Thoracic aorta (tissue), 2 donors: ENCODE data around the gene FPR2. TPM values are rescaled to one million over a fixed set of nuclear protein-coding genes. Genes with fewer than 3 reads are reported as not detected.
"Not testable (repeated sequence)": the region's sequence is repeated elsewhere in the genome, so short reads cannot be mapped to it uniquely, and the experiment has no call there.

Experiments used
- ATAC-seq: fragments of 150-250 bp; one replicate; pipeline ENCODE4 v1.8.0; 2017; ENCODE audit warnings: low read depth; ENCODE audit not compliant: insufficient number of reproducible peaks, low FRiP score
- DNase-seq: peaks from one replicate; pipeline ENCODE4 v3.0.0-alpha.2; 2020; ENCODE audit warnings: low spot score
- H3K27ac ChIP-seq, 2 donors: fragments of 200-600 bp; sonication (generic); 1 replicate in 1 of 2; 2 replicates in 1 of 2; pipeline ENCODE4 v1.5.1; 2016; ENCODE audit warnings: mild to moderate bottlenecking in 2 of 2, moderate library complexity in 2 of 2
- H3K27me3 ChIP-seq: fragments of 200-600 bp; sonication (generic); replicated peaks from 2 replicates; pipeline ENCODE4 v1.6.0; 2016; ENCODE audit warnings: mild to moderate bottlenecking; ENCODE audit not compliant: insufficient read depth
- H3K36me3 ChIP-seq: fragments of 200-600 bp; sonication (generic); one replicate; pipeline ENCODE4 v1.5.1; 2016
- H3K4me1 ChIP-seq, 2 donors: fragments of 200-600 bp; sonication (generic); 1 replicate in 1 of 2; 2 replicates in 1 of 2; pipeline versions ENCODE4 v1.5.1 to v1.6.0; 2016; ENCODE audit warnings: low read depth in 2 of 2, mild to moderate bottlenecking in 1 of 2; ENCODE audit not compliant: control insufficient read depth in 1 of 2
- H3K4me3 ChIP-seq: fragments of 200-600 bp; sonication (generic); 2 replicates; pipeline ENCODE4 v1.5.1; 2016; ENCODE audit warnings: mild to moderate bottlenecking
- H3K9me3 ChIP-seq: fragments of 200-600 bp; sonication (generic); 2 replicates; pipeline ENCODE4 v1.5.1; 2016
- total RNA-seq, 2 donors: library from RNA; depleted of rRNA; stranded (reverse); fragments of >200 nt; gene quantifications; one replicate each; pipeline versions ENCODE4 v1.1.0 to v1.2.3, GENCODE V29; 2016
- TF ChIP-seq, protein P1 (sequence below): fragments of 200-600 bp; sonication (generic); IDR thresholded peaks from one replicate; pipeline ENCODE4 v1.5.1; 2019; ENCODE audit warnings: antibody characterized with exemption

The FPR2 gene
- total RNA-seq, 2 donors from 2014 or later, result 2.2 to 5.9 TPM

DNA sequence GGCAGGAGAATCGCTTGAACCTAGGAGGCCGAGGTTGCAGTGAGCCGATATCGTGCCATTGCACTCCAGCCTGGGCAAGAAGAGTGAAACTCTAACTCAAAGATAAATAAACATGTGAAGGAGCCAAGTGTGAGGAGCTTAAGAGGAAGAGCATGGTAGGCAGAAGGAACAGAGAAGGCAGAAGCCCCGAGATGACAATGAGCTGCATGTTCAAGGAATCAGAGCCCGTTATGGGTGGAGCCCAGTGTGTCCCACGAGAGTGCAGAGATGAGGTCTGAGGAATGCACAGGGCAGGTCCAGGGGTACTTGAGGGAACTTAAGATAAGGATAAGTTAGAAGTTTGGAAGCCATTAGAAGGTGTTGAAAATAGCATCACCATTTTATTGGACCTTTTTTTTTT, 716 bp downstream of the FPR2 start:
- TF ChIP-seq, protein P1, sequence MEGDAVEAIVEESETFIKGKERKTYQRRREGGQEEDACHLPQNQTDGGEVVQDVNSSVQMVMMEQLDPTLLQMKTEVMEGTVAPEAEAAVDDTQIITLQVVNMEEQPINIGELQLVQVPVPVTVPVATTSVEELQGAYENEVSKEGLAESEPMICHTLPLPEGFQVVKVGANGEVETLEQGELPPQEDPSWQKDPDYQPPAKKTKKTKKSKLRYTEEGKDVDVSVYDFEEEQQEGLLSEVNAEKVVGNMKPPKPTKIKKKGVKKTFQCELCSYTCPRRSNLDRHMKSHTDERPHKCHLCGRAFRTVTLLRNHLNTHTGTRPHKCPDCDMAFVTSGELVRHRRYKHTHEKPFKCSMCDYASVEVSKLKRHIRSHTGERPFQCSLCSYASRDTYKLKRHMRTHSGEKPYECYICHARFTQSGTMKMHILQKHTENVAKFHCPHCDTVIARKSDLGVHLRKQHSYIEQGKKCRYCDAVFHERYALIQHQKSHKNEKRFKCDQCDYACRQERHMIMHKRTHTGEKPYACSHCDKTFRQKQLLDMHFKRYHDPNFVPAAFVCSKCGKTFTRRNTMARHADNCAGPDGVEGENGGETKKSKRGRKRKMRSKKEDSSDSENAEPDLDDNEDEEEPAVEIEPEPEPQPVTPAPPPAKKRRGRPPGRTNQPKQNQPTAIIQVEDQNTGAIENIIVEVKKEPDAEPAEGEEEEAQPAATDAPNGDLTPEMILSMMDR, result no peak
- Histone ChIP-seq H3K27me3 (no peaks in the 10 kb centered on the region), H3K4me1 (no peaks in the 10 kb centered on the region), H3K4me3 (no peak overlapping the region), H3K36me3 (no peaks in the 10 kb centered on the region), H3K9me3 (no peaks in the 10 kb centered on the region), H3K27ac (no peak overlapping the region)
- ATAC-seq (no peak), DNase-seq (no peak)

DNA sequence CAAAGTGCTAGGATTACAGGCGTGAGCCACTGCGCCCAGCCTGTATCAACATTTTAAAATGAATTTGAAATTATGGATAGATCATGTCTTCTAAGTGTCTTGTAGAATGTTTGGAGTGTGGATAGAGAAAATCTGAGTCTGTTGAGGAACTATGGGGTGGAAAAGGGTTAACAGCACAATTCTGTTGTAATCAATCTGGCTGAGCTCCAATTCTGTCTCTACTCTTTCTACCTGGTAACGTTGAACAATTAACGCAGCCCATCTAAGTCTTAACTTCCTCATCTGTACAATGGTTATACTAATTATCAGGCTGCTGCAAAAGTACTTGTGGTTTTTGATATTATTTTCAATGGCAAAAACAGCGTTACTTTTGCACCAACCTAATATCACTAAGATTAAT, 4.1 kb downstream of the FPR2 start:
- no peak overlapping the region for H3K4me3 ChIP-seq
- H3K4me1 ChIP-seq, result no peaks in the 10 kb centered on the region
- H3K27ac ChIP-seq, result no peak overlapping the region
- TF ChIP-seq, protein P1, result no peak
- no peaks in the 10 kb centered on the region for H3K9me3 ChIP-seq
- DNase-seq (no peak), ATAC-seq (no peak)
- no peaks in the 10 kb centered on the region for H3K27me3 ChIP-seq
- no peaks in the 10 kb centered on the region for H3K36me3 ChIP-seq

DNA sequence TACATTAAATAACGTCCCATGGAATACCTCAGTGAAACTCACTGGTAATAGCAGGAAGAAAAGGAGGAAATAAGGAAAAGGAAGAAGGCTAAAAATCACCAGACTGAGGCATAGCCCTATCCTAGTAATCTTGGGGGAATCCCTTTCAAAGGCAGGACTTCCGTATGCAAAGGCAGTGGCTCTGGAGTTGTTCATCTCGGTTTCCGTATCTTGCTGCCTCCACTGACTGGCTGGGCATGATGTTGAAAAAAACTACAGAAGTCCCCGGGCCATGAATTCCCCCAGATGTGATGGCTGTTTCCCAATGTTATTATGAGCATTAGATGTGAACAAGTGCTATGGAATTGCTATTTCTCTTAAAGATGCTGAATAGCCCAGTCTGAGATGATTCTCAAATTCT, 5.5 kb downstream of the FPR2 start:
- Histone ChIP-seq H3K4me3 (no peak overlapping the region), H3K4me1 (no peaks in the 10 kb centered on the region), H3K27me3 (no peaks in the 10 kb centered on the region), H3K27ac (no peak overlapping the region), H3K9me3 (no peaks in the 10 kb centered on the region), H3K36me3 (no peaks in the 10 kb centered on the region)
- DNase-seq (no peak), ATAC-seq (no peak)
- TF ChIP-seq, protein P1, result no peak

DNA sequence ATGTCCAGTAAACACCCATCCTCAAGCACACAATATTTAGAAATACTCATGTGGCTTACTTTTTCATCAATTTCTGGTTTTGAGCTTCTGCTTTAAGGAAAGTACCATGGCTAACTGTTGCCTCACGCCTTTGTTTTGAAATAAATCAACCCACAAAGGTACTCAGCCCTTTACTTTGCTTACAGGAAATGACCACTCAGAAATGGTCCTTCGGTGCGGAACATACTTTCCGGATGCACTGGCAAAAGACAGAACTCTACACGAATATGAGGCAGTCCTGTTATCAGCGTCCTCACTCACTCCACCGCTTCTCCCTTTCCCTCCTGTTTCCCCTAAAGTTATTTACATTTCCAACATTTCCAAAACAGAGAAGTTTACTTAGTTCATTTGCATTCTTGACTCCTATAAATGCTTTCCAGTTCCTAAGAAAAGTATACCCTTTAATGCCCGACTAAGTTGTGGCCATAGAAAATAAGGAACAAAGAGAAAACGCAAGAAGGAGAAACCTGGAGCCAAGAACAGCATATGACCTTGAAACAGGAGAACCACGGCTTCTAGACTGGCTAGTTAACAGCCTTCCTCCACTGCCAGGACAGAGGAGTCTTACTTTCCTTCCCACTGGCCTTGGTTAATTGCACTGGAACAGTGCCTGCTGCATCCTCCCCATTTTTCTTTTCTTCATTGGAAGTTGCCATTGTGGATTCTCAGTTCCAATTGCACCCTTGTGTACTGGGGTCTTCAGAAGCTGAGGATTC, 10.6 kb downstream of the FPR2 start:
- TF ChIP-seq, protein P1, result no peak
- ATAC-seq, result no peak
- Histone ChIP-seq H3K27ac (no peak overlapping the region), H3K4me3 (no peak overlapping the region), H3K36me3 (no peaks in the 10 kb centered on the region), H3K4me1 (no peaks in the 10 kb centered on the region), H3K9me3 (no peaks in the 10 kb centered on the region), H3K27me3 (no peaks in the 10 kb centered on the region)
- no peak for DNase-seq

DNA sequence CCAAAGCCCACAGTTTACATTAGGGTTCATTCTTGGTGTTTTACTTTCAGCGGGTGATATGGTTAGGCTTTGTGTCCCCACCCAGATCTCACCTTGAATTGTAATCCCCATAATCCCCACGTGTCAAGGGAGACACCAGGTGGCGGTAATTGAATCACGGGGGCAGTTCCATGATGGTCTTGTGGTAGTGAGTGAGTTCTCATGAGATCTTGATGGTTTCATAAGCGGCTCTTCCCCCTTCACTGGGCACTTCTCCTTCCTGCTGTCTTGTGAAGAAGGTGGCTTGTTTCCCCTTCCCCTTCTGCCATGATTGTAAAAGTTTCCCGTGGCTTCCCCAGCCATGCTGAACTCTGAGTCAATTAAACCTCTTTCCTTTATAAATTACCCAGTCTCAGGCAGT, 12.0 kb downstream of the FPR2 start:
- no peak overlapping the region for H3K4me3 ChIP-seq

DNA sequence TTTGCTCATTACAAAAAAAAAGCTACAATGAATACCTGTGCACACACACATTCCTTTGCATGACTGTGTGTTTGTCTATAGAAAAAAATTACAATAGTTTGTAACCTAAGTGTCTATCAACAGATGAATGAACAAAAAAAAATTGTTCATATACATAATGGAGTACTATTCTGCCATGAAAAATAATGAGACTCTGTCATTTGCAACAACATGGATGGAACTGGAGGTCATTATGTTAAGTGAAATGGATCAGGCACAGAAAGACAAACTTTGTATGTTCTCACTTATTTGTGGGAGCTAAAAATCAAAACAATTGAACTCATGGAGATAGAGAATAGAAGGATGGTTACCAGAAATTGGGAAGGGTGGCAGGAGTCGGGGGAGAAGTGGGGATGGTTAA, 15.6 kb downstream of the FPR2 start:
- H3K27ac ChIP-seq, H3K27me3 ChIP-seq, DNase-seq, H3K9me3 ChIP-seq, H3K36me3 ChIP-seq, H3K4me1 ChIP-seq, H3K4me3 ChIP-seq, ATAC-seq: not testable (repeated sequence)

More for the DNA sequence above, 12.0 kb downstream of the FPR2 start:
- Histone ChIP-seq H3K4me1 (peaks cover 0 to under 1% of the 10 kb centered on the region in 2 donors), H3K36me3 (no peaks in the 10 kb centered on the region), H3K27me3 (no peaks in the 10 kb centered on the region), H3K9me3 (no peaks in the 10 kb centered on the region), H3K27ac (no peak overlapping the region)
- DNase-seq (no peak), ATAC-seq (no peak)
- TF ChIP-seq, protein P1, result no peak
